ENCODE data around the gene SMARCB1.

GRCh38 chr22:23841736-23842445, 55.1 kb downstream of the SMARCB1 start:
- TF ChIP-seq POLR2A (IDR thresholded peaks at IDR 0.05) (no peak), CTCF (IDR thresholded peaks at IDR 0.05) (no peak), EP300 (IDR thresholded peaks at IDR 0.05) (no peak)

Data from tibial nerve (tissue), 4 donors.